NCI-H2227 treated with DMSO at 0.1 percent for 48 hours (cell line): Measurements from ENCODE around the gene FUBP3.

Experiments used
- DNase-seq: peaks from one replicate; lab custom pipeline; 2025; lab: John Stamatoyannopoulos, UW

Gene FUBP3

DNA sequence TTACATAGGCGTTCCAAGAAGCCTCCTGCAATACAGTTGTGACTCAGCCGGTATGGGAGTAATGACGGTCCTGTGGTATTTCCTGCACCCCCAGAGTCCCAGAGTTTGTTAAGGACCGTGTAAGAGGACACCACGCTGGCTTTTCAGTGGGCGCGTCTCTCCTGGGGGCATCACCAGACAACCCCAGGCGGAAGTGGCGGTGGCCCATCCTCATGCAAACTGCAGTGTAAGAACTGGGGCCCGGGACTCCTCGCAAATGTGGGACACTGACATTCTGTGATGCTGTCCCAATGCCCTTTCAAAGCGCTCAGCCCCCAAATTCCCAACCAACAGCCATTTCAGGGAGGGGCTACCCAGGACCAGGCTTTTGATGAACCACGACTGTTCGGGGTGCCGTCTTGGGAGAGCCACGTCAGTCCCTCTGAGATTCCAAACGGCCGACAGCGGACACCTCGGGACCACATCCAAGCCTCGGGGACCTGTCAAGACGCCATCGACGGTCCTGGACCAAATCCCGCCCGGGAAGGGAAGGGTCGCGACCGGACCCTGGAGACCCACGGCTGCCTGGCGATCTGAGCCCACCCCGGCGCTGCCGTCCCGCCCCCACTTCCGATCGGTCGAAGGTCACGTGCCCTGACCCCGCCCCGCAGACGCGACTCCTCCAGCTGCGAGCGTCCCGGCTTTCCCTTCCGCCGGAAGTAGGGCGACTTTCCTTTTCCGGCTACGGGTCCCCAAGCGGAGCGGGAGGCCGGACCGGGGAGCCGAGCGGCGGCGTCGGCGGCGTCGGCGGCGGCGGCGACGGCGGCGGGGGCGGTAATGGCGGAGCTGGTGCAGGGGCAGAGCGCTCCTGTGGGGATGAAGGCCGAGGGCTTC is at the start of gene FUBP3:
Gene FUBP3 (plus strand): TSS at position 713 of the 873 bp plus-strand sequence. CDS start 104 bp downstream, at position 817.
- DNase-seq, result peak; percentile 55

DNA sequence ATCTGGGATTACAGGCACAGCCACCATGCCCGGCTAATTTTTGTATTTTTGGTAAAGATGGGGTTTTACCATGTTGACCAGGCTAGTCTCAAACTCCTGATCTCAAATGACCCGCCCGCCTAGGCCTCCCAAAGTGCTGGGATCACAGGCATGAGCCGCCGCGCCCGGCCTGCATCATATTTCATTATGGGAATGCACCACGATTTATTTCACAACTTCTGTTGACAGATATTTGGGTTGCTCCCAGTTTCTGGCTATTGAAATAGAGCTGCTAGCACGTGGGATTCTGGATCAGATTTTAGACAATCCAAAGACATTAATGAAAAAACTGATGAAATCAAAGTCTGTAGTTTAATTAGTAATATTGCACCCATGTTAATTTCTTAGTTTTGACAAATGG is 48.4 kb upstream of the FUBP3 start:
- no peak for DNase-seq

DNA sequence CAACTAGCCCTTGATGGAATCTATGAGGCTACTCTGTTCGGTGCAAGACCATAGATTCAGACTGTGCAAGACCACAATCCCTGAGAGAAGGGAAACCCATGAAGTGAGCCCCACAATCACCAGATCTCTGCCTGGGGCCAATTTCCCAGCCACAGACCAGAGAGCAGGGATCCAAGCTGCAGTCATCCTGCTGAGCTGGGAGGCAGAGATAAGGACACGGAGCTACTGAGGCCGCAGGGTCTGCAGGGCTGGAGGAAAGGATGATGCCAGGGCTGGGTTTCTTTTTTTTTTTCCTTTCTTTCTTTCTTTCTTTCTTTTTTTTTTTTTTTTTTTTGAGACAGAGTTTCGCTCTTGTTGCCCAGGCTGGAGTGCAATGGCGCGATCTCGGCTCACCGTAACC is 47.7 kb upstream of the FUBP3 start:
- no peak for DNase-seq

GRCh38 chr9:130532426-130533080 is 46.8 kb upstream of the FUBP3 start:
- no peak for DNase-seq

DNA sequence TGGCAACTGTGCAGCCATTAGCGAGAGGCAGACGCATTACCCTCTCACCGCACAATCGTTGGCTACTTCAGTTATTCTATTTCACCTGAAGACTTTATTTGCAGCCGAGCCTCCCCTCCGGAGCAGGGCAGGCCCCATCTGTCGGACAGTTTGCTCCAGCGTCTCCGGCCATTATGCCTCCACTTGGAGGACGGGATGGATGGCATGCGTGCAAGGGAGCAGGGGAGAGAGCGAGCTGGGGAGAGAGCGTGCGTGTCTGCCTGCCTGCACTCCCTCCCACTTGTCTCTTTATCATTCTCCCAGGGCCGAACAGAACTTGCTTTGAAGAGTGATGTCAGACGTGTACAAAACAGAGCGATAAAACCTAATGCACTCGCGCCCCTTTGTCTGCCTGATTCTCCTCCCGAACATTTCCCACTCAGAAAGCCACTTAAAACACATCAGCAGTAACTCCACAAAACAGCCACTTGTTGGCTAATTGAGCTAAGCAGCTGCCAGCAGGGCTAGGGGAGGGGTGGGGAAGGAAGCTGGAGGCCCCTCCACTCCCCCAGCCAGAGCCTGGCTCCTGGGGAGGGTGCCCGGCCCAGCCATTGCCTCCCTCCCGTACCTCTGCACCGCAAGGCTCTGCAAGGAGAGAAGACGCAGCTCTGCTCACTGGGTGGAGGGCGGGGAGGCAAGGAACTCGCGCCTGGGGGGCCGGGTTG is 43.4 kb upstream of the FUBP3 start:
- peak; percentile 91 for DNase-seq

DNA sequence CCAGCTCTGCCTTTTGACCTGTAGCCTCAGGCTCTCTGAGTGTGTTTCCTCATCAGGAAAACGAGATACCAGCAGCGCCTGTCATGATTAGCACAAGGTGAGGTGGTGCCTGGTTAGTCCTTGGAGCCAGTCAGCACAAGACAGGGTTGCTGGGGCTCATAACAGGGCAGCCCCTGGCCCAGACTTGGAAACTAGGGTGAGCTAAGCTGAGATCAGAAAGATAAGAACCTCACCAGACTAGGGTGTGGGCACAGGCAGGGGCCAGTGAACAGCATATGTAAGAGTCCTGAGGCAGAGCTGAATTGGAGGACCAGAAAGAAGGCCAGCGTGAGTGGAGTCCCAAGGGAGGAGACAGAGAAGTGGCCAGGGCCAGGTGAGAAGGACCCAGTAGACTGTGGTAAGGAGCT is 42.7 kb upstream of the FUBP3 start:
- DNase-seq, result no peak

DNA sequence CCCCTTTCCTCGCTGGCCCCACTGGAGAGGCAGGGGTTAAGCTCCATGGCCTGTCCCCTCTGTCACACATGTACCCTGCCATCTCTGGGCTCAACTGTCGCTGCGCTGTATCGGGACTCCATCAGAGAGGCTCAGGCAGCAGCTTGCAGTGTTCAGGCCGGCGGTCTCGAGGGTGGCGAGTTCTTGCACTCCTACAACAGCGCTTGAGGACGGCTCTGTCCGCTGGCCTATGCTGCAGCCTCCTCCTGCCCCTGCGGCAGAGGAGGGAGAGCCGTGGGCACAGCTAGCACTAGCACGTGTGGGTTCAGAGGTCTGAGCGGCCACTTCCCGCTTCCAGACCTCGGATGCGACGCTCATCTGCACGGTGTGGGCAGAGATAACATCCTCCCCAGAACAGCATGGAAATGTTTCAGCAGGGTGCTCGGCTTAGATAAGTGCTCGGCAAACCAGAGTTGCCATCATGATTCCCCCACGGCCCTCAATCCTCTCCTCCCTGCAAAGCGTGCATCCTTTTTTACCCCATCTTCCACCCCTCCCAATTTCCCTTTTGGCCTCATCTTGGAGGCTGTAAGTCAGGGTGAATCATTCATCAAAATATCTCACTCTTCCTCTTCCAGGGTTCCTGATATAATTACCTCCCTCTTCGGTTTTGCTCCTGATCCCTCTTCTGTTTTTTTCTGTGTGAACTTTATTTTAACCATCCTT is 41.9 kb upstream of the FUBP3 start:
- no peak for DNase-seq

- no peak for DNase-seq
Observed at GRCh38 chr9:130539420-130540223, 39.8 kb upstream of the FUBP3 start.

- no peak for DNase-seq
Observed at GRCh38 chr9:130541533-130541932, 37.8 kb upstream of the FUBP3 start.

DNA sequence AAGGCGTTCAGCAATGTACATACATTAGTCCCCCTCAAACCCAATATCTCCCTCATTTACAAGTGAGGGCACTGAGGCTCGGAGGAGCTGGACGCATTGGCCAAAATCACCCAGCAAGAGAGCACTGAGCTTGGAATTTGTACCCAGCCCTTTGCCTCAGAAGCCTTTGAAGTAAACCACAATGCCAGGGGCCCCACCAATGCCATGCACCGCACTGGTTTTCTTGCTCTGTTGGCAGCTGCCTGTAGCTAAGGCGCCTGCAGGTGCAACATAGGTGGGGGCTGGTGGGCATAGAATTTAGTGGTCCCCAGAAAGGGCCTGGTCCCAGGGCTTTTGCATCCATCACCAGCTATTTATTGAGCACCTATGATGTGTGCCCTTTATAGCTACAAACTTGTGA is 37.3 kb upstream of the FUBP3 start:
- no peak for DNase-seq

- DNase-seq, result no peak
Observed at GRCh38 chr9:130542457-130543228, 36.7 kb upstream of the FUBP3 start.

- DNase-seq, result peak; percentile 80
Observed at GRCh38 chr9:130543368-130543767, 36.0 kb upstream of the FUBP3 start.

DNA sequence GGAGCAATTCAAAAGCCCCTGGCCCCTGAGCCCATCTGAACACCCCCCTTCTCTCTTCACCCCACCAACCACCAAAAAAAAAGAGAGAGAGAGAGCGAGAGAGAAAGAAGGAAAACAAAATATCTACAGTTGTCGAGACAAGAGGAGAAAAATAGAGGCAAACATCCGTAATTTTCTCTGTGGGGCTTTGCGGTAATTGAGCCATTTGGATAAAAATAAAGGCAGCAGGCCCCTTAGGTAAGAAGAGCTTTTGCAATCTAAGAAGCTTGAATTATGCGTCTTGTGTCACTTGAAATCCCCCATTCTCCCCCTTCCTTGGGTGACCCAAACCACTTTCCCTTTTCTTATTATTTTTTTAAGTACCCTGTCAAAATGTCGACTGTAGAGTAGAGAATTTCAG is 35.5 kb upstream of the FUBP3 start:
- DNase-seq, result peak; percentile 80

DNA sequence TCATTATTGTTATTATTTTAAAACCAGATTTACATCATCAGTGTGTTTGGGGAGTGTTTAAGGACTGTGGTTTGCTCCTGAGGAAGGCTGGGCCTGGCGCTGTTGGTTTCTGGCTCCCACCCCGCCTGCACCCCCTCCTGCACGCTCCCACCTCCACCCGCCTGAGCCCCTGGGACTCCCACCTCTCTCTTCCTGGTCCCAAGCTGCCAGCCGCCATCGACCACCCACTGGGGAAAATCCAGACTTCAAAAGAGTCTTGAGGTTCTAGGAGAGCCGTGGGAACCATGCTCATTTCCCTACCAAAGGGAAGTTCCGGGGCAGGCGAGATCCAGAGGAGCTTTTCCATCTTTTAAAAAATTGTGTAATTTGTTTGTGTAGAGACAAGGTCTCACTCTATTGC is 35.0 kb upstream of the FUBP3 start:
- DNase-seq, result no peak

- DNase-seq, result no peak
Observed at GRCh38 chr9:130548103-130548502, 31.3 kb upstream of the FUBP3 start.

- no peak for DNase-seq
Observed at GRCh38 chr9:130549093-130549735, 30.2 kb upstream of the FUBP3 start.

DNA sequence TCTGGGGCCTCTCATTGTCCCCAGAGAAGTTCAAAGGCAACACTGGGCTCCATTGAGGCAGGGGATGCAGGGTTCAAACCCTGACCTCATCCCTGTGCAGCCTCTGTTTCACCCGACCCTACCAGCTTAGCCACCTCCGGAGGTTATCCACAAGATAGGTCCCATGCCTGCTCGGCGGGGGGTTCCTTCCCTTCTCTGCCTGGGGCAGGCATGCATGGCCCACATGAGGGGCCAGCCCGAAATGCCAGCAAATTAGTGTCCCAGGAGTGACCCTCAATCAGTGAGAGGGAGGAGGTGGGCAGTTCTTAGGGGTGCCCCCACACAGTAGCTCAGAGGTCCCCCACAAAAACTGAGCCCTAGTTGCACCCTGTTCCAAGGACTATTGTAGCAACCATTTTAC is 24.8 kb upstream of the FUBP3 start:
- no peak for DNase-seq

DNA sequence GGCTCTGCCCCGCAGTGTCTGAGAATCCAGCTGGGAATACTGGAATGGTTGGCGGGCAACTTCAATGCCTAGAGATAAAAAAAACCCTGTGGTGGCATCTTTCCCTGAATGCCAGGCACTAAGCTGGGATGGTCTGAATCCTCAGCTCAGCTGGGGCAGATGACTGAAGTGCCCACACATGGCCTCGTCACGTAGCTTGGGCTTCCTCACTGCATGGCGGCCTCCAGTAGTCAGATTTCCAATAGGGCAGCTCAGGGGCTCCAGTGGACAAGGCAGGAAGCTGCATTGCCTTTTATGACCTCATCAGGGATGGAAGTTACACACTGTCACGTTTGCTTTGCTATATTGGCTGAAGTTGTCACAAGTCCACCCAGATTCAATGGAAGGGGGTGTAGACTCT is 24.3 kb upstream of the FUBP3 start:
- DNase-seq, result no peak

- DNase-seq, result no peak
Observed at GRCh38 chr9:130555968-130556367, 23.4 kb upstream of the FUBP3 start.
